Mucosa of descending colon (tissue), 3 donors: Measurements from ENCODE around the gene MPP1. TPM values are rescaled to one million over a fixed set of nuclear protein-coding genes. Genes with fewer than 3 reads are reported as not detected.

Experiments
- ATAC-seq: fragments of 200-7000 bp; cut with Tn5 transposase; one replicate; pipeline ENCODE4 v1.9.1; 2020; ENCODE audit warnings: mild to moderate bottlenecking, moderate library complexity
- DNase-seq, 3 donors: peaks; one replicate each; pipeline ENCODE4 v3.0.0-alpha.2; 2020
- H3K36me3 ChIP-seq: fragments of 200-600 bp; one replicate; pipeline ENCODE4 v1.8.0; 2021; ENCODE audit warnings: low read depth, mild to moderate bottlenecking
- H3K4me1 ChIP-seq: fragments of 200-600 bp; one replicate; pipeline ENCODE4 v1.8.0; 2021; ENCODE audit warnings: low read depth, mild to moderate bottlenecking
- H3K4me3 ChIP-seq: fragments of 200-600 bp; one replicate; pipeline ENCODE4 v1.8.0; 2021; ENCODE audit warnings: mild to moderate bottlenecking
- H3K9me3 ChIP-seq: fragments of 200-600 bp; one replicate; pipeline ENCODE4 v1.8.0; 2021; ENCODE audit warnings: mild to moderate bottlenecking
- intact Hi-C, 2 donors: fragments of 100-400 bp; cut with DNase I in 1 of 2; cut with micrococcal nuclease in 1 of 2; formaldehyde crosslinking; loops; one replicate each; pipeline versions ENCODE4 v1.11.0 to v1.11.1; 2022; cut with DNase I, micrococcal nuclease
- total RNA-seq, 3 donors: library from RNA; stranded (reverse); fragmentation: NEBNext Ultra II Directional in 2 of 3; extraction: Animal tissue kit (Norgen Biotek cat#: 25700) in 2 of 3; gene quantifications; one replicate each; pipeline versions ENCODE4 v1.2.1 to v1.2.4, GENCODE V29; 2021 to 2023
- TF ChIP-seq, protein P1 (sequence below): fragments of 200-600 bp; IDR thresholded peaks from one replicate; pipeline ENCODE4 v1.8.0; 2022; ENCODE audit warnings: antibody characterized with exemption, mild to moderate bottlenecking
- donor health status: DM: no; HTN: no; CAD: no; lungs with moderate emphysema.
- donor health status: DM: no; HTN: no; CAD: no.
- donor health status: DM: no; HTN: yes; CAD: no.

Gene MPP1
- total RNA-seq, 3 donors from 2014 or later: 28.9 to 38.5 (median 37.3) TPM

GRCh38 chrX:154733066-154733425 is 72.2 kb downstream of the MPP1 start:
- TF ChIP-seq, protein P1, sequence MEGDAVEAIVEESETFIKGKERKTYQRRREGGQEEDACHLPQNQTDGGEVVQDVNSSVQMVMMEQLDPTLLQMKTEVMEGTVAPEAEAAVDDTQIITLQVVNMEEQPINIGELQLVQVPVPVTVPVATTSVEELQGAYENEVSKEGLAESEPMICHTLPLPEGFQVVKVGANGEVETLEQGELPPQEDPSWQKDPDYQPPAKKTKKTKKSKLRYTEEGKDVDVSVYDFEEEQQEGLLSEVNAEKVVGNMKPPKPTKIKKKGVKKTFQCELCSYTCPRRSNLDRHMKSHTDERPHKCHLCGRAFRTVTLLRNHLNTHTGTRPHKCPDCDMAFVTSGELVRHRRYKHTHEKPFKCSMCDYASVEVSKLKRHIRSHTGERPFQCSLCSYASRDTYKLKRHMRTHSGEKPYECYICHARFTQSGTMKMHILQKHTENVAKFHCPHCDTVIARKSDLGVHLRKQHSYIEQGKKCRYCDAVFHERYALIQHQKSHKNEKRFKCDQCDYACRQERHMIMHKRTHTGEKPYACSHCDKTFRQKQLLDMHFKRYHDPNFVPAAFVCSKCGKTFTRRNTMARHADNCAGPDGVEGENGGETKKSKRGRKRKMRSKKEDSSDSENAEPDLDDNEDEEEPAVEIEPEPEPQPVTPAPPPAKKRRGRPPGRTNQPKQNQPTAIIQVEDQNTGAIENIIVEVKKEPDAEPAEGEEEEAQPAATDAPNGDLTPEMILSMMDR: no peak
- ATAC-seq (no peak), DNase-seq (no peak)
- Histone ChIP-seq H3K36me3 (no peaks in the 10 kb centered on the region), H3K4me1 (peaks cover 8% of the 10 kb centered on the region), H3K9me3 (no peaks in the 10 kb centered on the region), H3K4me3 (no peak overlapping the region)
- intact Hi-C loops: no loop called here

DNA sequence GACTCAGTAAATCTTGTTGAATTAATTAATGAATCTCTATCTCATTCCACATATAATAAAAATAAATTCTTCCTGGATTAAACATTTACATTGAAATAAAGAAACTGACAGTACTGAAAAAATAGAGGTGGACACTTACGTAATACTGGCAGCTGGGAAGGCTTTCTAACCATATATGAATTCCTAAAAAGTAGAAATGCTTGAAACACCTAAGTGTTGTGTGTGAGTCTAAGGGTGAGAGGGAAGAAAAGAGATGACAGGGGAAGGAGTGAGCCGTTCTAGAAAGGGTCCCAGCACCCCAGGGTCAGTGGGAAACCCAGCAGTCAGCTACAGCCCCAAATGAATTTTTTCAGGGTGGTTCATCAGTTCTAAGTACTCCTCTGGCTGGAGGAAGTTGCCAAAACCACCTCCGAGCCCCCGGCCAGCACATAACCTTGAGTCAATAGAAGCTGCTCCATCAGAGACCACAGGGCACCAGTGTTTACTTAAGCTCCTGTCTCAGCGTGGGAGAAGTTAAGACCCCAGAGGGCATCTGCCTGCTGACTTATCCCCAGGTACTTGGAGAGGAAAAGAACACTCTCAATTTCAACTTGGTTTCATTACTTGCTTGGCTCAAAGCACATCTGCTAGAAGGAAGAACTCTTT is 72.7 kb downstream of the MPP1 start:
- TF ChIP-seq, protein P1: no peak
- H3K4me1 ChIP-seq: peaks cover 7% of the 10 kb centered on the region
- intact Hi-C loops: no loop called here
- no peak for ATAC-seq
- no peak for DNase-seq
- H3K4me3 ChIP-seq: no peak overlapping the region
- no peaks in the 10 kb centered on the region for H3K36me3 ChIP-seq
- H3K9me3 ChIP-seq: no peaks in the 10 kb centered on the region

DNA sequence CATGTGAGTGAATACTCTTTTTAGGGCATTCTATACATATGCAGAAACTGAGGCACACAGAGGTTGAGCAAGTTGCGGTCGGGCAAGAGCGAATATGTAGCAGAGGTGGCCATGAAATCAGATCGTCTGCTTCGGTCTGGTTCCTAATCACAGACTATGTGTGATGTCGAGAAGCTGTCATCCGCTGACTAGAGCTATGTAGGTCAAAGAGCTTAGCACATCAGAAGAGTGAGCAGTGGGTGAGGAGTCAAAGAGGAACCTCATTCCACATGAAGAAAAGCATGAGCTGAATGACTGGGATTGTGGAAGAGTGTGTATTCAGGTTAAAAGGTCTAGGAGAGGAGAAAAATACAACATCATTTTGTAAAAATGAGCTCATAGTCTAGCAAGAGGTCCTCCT is 73.4 kb downstream of the MPP1 start:
- peak; percentile 37 for ATAC-seq
- intact Hi-C loops: no loop called here
- H3K4me1 ChIP-seq: peaks cover 5% of the 10 kb centered on the region

DNA sequence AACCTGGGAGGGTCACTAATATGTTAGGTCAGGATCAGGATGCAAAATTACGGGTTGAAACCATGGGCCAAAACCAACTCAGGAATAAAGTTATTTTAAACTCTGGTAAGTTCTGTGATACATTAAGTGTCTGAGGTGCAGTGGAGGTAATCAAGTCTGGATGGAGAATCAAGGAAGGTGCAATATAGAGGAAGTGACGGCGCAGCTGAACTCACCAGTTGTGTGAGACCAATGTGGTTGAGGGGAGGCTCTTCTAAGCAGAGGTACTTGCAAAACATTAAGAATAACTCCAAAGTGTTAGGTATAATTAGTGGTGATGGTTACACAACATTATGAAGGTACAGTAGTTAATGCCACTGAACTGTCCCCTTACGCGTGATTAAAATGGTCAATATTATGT is 74.1 kb downstream of the MPP1 start:
- Histone ChIP-seq H3K4me3 (no peak overlapping the region), H3K9me3 (no peaks in the 10 kb centered on the region), H3K4me1 (peaks cover 5% of the 10 kb centered on the region), H3K36me3 (no peaks in the 10 kb centered on the region)
- intact Hi-C loops: no loop called here
- no peak for DNase-seq
- TF ChIP-seq, protein P1: no peak
- ATAC-seq: peak; percentile 34

More for the DNA sequence above, 73.4 kb downstream of the MPP1 start:
- no peaks in the 10 kb centered on the region for H3K9me3 ChIP-seq
- TF ChIP-seq, protein P1: no peak
- no peaks in the 10 kb centered on the region for H3K36me3 ChIP-seq
- no peak for DNase-seq
- no peak overlapping the region for H3K4me3 ChIP-seq

- DNase-seq (no peak), ATAC-seq (no peak)
- Histone ChIP-seq H3K9me3 (no peaks in the 10 kb centered on the region), H3K36me3 (no peaks in the 10 kb centered on the region), H3K4me3 (no peak overlapping the region), H3K4me1 (peaks cover 3% of the 10 kb centered on the region)
- intact Hi-C loops: no loop called here
- TF ChIP-seq, protein P1: no peak
These were observed 74.9 kb downstream of the MPP1 start for GRCh38 chrX:154730253-154730891.
